Erythroblast (primary cell): Measurements from ENCODE around the gene CD6.

Experiments
- GATA1 ChIP-seq: IDR thresholded peaks from 2 replicates; pipeline ENCODE4 v1.6.1; 2011; ENCODE audit warnings: low read depth, mild to moderate bottlenecking, control low read depth, low read length, moderate library complexity
- POLR2A ChIP-seq: IDR thresholded peaks from 2 replicates; pipeline ENCODE4 v1.6.1; 2011; ENCODE audit warnings: mild to moderate bottlenecking, low read length

- TF ChIP-seq POLR2A (no peak), GATA1 (no peak)
These were observed 30.5 kb downstream of the CD6 start for GRCh38 chr11:61001931-61002330.
